A549 (cell line): ENCODE data around the gene PAPLN. TPM values are rescaled to one million over a fixed set of nuclear protein-coding genes. Genes with fewer than 3 reads are reported as not detected.
A peak's percentile ranks its signal among the peaks of the same experiment; 100 is the strongest.

Experiments
- ATAC-seq, 2 experiments: fragments of 200-7000 bp in 1 of 2; fragments of >200 bp in 1 of 2; cut with Nextera tagmentation in 1 of 2; cut with Tn5 transposase in 1 of 2; 3 replicates each; pipeline versions ENCODE4 v1.8.0 to v1.9.1; 2018 to 2020; ENCODE audit warnings: mild to moderate bottlenecking in 1 of 2, moderate library complexity in 1 of 2
- CTCF ChIA-PET: fragments of 300-600 bp; sonication (Branson Sonifier 250); formaldehyde crosslinking; extraction: SDS; loops from one replicate; lab custom pipeline; 2021; ENCODE audit warnings: antibody characterized with exemption, inconsistent platforms; lab: Yijun Ruan, JAX
- POLR2A ChIA-PET: fragments of 350-600 bp; formaldehyde crosslinking; extraction: SDS; loops from one replicate; lab custom pipeline; 2021; ENCODE audit warnings: antibody characterized with exemption, inconsistent platforms; lab: Yijun Ruan, JAX
- DNase-seq, 2 experiments: peaks; one replicate each; pipeline versions ENCODE4 v3.0.0 to v3.0.0-alpha.2; 2011 to 2016; ENCODE audit warnings: low read depth in 1 of 2, low spot score in 1 of 2
- FAIRE-seq: peaks from 2 replicates; lab custom pipeline; 2011; peaks lifted over from hg19 to GRCh38; lab: Jason Lieb, UNC
- H3K27ac ChIP-seq, 2 experiments: fragments of >200 bp; sonication (Bioruptor Twin); formaldehyde crosslinking; 3 replicates each; pipeline ENCODE4 v1.5.1; 2016 to 2017
- H3K4me1 ChIP-seq: fragments of >200 bp; sonication (Bioruptor Twin); formaldehyde crosslinking; 3 replicates; pipeline ENCODE4 v1.6.1; 2016
- H3K4me2 ChIP-seq: fragments of >200 bp; sonication (Bioruptor Twin); formaldehyde crosslinking; 3 replicates; pipeline ENCODE4 v1.6.1; 2016
- H3K4me3 ChIP-seq: fragments of >200 bp; sonication (Bioruptor Twin); formaldehyde crosslinking; 3 replicates; pipeline ENCODE4 v1.5.1; 2016
- H3K9me3 ChIP-seq: fragments of >200 bp; sonication (Bioruptor Twin); formaldehyde crosslinking; 3 replicates; pipeline ENCODE4 v1.6.1; 2016
- BHLHE40 ChIP-seq: IDR thresholded peaks from 2 replicates; pipeline ENCODE4 v1.6.1; 2012; ENCODE audit warnings: low read depth, low read length, inconsistent platforms
- CBX2 ChIP-seq: fragments of 200-600 bp; sonication (generic); IDR thresholded peaks from 2 replicates; pipeline ENCODE4 v1.6.1; 2016; ENCODE audit warnings: low read depth, mild to moderate bottlenecking, borderline replicate concordance
- CBX8 ChIP-seq: fragments of 200-600 bp; sonication (generic); IDR thresholded peaks from 2 replicates; pipeline ENCODE4 v1.6.1; 2016
- CEBPB ChIP-seq, 2 experiments: fragments of >200 bp in 1 of 2; sonication (Bioruptor Twin) in 1 of 2; formaldehyde crosslinking in 1 of 2; IDR thresholded peaks; 2 replicates each; pipeline ENCODE4 v1.6.1; 2012 to 2016
- CHD4 ChIP-seq: fragments of 200-600 bp; sonication (generic); IDR thresholded peaks from 2 replicates; pipeline ENCODE4 v1.6.1; 2016; ENCODE audit warnings: antibody characterized with exemption, mild to moderate bottlenecking, borderline replicate concordance
- EHMT2 ChIP-seq: fragments of 200-600 bp; sonication (generic); IDR thresholded peaks from 2 replicates; pipeline ENCODE4 v1.6.1; 2016; ENCODE audit warnings: antibody characterized with exemption, low read depth, mild to moderate bottlenecking, moderate library complexity
- ELK1 ChIP-seq: fragments of 150-350 bp; IDR thresholded peaks from 2 replicates; pipeline ENCODE4 v1.6.1; 2014; ENCODE audit warnings: low read depth, mild to moderate bottlenecking, low read length
- FOSL2 ChIP-seq, 2 experiments: fragments of 450-650 bp in 1 of 2; fragments of >200 bp in 1 of 2; sonication (Bioruptor Twin) in 1 of 2; formaldehyde crosslinking; IDR thresholded peaks; 2 replicates each; pipeline versions ENCODE4 v1.5.0 to v1.6.1; 2016 to 2020; ENCODE audit warnings: mild to moderate bottlenecking in 1 of 2, moderate library complexity in 1 of 2
- GATA3 ChIP-seq: IDR thresholded peaks from 2 replicates; pipeline ENCODE4 v1.6.1; 2012; ENCODE audit warnings: borderline replicate concordance
- HDAC2 ChIP-seq: fragments of 200-600 bp; sonication (generic); IDR thresholded peaks from 2 replicates; pipeline ENCODE4 v1.6.1; 2016
- HOXA7 ChIP-seq: fragments of 250-450 bp; sonication (Bioruptor Pico); IDR thresholded peaks from 2 replicates; pipeline ENCODE4 v1.5.0; 2020; ENCODE audit warnings: mild to moderate bottlenecking, moderate library complexity
- HOXB5 ChIP-seq: fragments of 250-450 bp; sonication (Bioruptor Pico); IDR thresholded peaks from 2 replicates; pipeline ENCODE4 v1.5.0; 2020; ENCODE audit warnings: mild to moderate bottlenecking, moderate library complexity
- KDM5A ChIP-seq: fragments of 200-600 bp; sonication (generic); IDR thresholded peaks from 2 replicates; pipeline ENCODE4 v1.6.1; 2016; ENCODE audit warnings: antibody characterized with exemption, mild to moderate bottlenecking
- MAX ChIP-seq: IDR thresholded peaks from 2 replicates; pipeline ENCODE4 v1.6.1; 2012
- MYC ChIP-seq: IDR thresholded peaks from 2 replicates; pipeline ENCODE4 v1.6.1; 2012; ENCODE audit warnings: mild to moderate bottlenecking, inconsistent platforms, low read length, improper control_type of control experiment, borderline replicate concordance
- NFE2L2 ChIP-seq: fragments of 150-350 bp; conservative IDR thresholded peaks from 2 replicates; pipeline ENCODE4 v1.6.1; 2014; ENCODE audit warnings: low read length
- NPAS2 ChIP-seq: fragments of 250-450 bp; sonication (Bioruptor Pico); IDR thresholded peaks from 2 replicates; pipeline ENCODE4 v1.8.0; 2022; ENCODE audit warnings: mild to moderate bottlenecking, moderate library complexity, borderline replicate concordance
- POLR2A ChIP-seq: IDR thresholded peaks from 2 replicates; pipeline ENCODE4 v1.6.1; 2012; ENCODE audit warnings: mild to moderate bottlenecking, low read length
- POLR2AphosphoS2 ChIP-seq: conservative IDR thresholded peaks from 2 replicates; pipeline ENCODE4 v1.6.1; 2012; ENCODE audit warnings: low read length, improper control_type of control experiment, inconsistent platforms
- RARB ChIP-seq: fragments of 250-450 bp; sonication (Bioruptor Pico); IDR thresholded peaks from 2 replicates; pipeline ENCODE4 v1.8.0; 2021; ENCODE audit warnings: mild to moderate bottlenecking, moderate library complexity
- RNF2 ChIP-seq: fragments of 200-600 bp; sonication (generic); IDR thresholded peaks from 2 replicates; pipeline ENCODE4 v1.6.1; 2016; ENCODE audit warnings: low read depth, mild to moderate bottlenecking, antibody characterized with exemption, moderate library complexity, borderline replicate concordance
- SREBF2 ChIP-seq: fragments of 450-650 bp; IDR thresholded peaks from 2 replicates; pipeline ENCODE4 v1.6.1; 2014; ENCODE audit warnings: mild to moderate bottlenecking, moderate library complexity
- whole genome bisulfite sequencing: methylation state at CpG from one replicate; pipeline ENCODE4 v1.1.6; 2017; ENCODE audit errors: missing lambda C conversion rate; 5-methylcytosine and 5-hydroxymethylcytosine counted together
- polyA plus RNA-seq, 4 experiments: library from polyadenylated mRNA; depleted of rRNA in 3 of 4; stranded (reverse); fragments of >200 nt; fragmentation: RNase III in 1 of 4; extraction: RNeasy Plus Mini Kit Qiagen cat#74134 plus additional on column Dnase treatment in 1 of 4; gene quantifications; 2 replicates in 3 of 4; 3 replicates in 1 of 4; pipeline ENCODE4 v1.2.3, GENCODE V29; 2011 to 2017
- TF ChIP-seq, protein P1 (sequence below): fragments of 200-600 bp; sonication (generic); IDR thresholded peaks from 2 replicates; pipeline ENCODE4 v1.6.1; 2016; ENCODE audit warnings: antibody characterized with exemption, mild to moderate bottlenecking, moderate library complexity
- TF ChIP-seq, protein P2 (sequence below): fragments of 450-650 bp; IDR thresholded peaks from 2 replicates; pipeline ENCODE4 v1.6.1; 2014; ENCODE audit warnings: antibody characterized with exemption
- TF ChIP-seq, protein P3 (sequence below): IDR thresholded peaks from 2 replicates; pipeline ENCODE4 v1.6.1; 2012

PAPLN gene
- polyA plus RNA-seq, 2 of the 4 experiments (the other 2 are of a cell fraction): 4.3 to 5.0 TPM

GRCh38 chr14:73235531-73236155, 1.7 kb upstream of the PAPLN start (continued):
- TF ChIP-seq CBX2 (no peak), RARB (CRISPR knock-in tag) (no peak), CHD4 (no peak), HOXB5 (CRISPR knock-in tag) (no peak), HOXA7 (CRISPR knock-in tag) (no peak), CBX8 (no peak)
- TF ChIP-seq, all 56 proteins: peak for 0

DNA sequence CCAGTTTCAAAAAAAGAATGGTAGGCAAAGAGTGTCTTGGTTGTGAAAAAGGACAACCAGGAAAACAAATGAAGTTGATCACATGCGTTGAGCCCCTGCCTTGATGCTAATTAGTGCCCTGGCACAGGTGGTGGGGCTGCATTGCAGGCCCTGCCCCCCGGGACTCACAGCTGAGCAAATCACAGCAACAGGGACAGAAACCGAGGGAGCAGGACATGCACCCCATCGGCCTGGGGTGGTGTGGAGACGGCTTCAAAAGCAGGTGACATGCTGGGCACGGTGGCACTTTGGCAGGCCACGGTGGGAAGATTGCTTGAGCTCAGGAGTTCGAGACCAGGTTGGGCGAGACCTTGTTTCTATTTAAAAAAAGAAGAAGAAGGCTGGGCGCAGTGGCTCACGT, 1.1 kb upstream of the PAPLN start:
- CTCF ChIA-PET: interaction anchor here (0.6 to 1.1 kb wide), 4 partner anchors 30 to 63 kb away, joined by 3 read pairs; no protein-coding TSS in a partner anchor
- POLR2A ChIA-PET: no interaction called here
- Histone ChIP-seq H3K4me3 (no peak overlapping the region), H3K4me2 (peak overlapping the region; percentile 46; the same call in 2 of the 3 replicates), H3K9me3 (no peaks in the 10 kb centered on the region), H3K27ac (peak overlapping the region in 1 of 2 experiments; percentile 62; a peak in 4 of 6 replicates), H3K4me1 (peaks cover 45% of the 10 kb centered on the region)
- ATAC-seq (no peak), FAIRE-seq (no peak), DNase-seq (no peak)
- WGBS: 88% methylated on average over 11 of the region's 11 CpGs
- TF ChIP-seq GATA3 (no peak), NFE2L2 (no peak)

- WGBS: 85% methylated on average over 7 of the region's 7 CpGs
- ChIA-PET CTCF (interaction anchor here (0.6 to 1.0 kb wide), 2 partner anchors 40 to 63 kb away, joined by 3 read pairs; no protein-coding TSS in a partner anchor), POLR2A (no interaction called here)
- ATAC-seq (no peak; a peak in 1 of 6 replicates), DNase-seq (no peak), FAIRE-seq (no peak)
- peak overlapping the region; percentile 87 for H3K4me2 ChIP-seq
- peak overlapping the region; percentile 75 for H3K4me3 ChIP-seq
- TF ChIP-seq, protein P1, sequence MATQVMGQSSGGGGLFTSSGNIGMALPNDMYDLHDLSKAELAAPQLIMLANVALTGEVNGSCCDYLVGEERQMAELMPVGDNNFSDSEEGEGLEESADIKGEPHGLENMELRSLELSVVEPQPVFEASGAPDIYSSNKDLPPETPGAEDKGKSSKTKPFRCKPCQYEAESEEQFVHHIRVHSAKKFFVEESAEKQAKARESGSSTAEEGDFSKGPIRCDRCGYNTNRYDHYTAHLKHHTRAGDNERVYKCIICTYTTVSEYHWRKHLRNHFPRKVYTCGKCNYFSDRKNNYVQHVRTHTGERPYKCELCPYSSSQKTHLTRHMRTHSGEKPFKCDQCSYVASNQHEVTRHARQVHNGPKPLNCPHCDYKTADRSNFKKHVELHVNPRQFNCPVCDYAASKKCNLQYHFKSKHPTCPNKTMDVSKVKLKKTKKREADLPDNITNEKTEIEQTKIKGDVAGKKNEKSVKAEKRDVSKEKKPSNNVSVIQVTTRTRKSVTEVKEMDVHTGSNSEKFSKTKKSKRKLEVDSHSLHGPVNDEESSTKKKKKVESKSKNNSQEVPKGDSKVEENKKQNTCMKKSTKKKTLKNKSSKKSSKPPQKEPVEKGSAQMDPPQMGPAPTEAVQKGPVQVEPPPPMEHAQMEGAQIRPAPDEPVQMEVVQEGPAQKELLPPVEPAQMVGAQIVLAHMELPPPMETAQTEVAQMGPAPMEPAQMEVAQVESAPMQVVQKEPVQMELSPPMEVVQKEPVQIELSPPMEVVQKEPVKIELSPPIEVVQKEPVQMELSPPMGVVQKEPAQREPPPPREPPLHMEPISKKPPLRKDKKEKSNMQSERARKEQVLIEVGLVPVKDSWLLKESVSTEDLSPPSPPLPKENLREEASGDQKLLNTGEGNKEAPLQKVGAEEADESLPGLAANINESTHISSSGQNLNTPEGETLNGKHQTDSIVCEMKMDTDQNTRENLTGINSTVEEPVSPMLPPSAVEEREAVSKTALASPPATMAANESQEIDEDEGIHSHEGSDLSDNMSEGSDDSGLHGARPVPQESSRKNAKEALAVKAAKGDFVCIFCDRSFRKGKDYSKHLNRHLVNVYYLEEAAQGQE: no peak
- TF ChIP-seq POLR2AphosphoS2 (no peak), HDAC2 (no peak), RNF2 (no peak), RARB (CRISPR knock-in tag) (no peak), MAX (no peak), CEBPB (IDR thresholded peaks at IDR 0.05) (no peak), KDM5A (no peak), MYC (no peak), EHMT2 (no peak), CHD4 (no peak), CBX8 (no peak), NPAS2 (no peak), ELK1 (no peak), POLR2A (no peak), FOSL2 (IDR thresholded peaks at IDR 0.05) (no peak), FOSL2 (CRISPR knock-in tag; IDR thresholded peaks at IDR 0.05) (no peak), SREBF2 (no peak), BHLHE40 (no peak)
- TF ChIP-seq, protein P2, sequence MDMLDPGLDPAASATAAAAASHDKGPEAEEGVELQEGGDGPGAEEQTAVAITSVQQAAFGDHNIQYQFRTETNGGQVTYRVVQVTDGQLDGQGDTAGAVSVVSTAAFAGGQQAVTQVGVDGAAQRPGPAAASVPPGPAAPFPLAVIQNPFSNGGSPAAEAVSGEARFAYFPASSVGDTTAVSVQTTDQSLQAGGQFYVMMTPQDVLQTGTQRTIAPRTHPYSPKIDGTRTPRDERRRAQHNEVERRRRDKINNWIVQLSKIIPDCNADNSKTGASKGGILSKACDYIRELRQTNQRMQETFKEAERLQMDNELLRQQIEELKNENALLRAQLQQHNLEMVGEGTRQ: no peak
- TF ChIP-seq, protein P3, sequence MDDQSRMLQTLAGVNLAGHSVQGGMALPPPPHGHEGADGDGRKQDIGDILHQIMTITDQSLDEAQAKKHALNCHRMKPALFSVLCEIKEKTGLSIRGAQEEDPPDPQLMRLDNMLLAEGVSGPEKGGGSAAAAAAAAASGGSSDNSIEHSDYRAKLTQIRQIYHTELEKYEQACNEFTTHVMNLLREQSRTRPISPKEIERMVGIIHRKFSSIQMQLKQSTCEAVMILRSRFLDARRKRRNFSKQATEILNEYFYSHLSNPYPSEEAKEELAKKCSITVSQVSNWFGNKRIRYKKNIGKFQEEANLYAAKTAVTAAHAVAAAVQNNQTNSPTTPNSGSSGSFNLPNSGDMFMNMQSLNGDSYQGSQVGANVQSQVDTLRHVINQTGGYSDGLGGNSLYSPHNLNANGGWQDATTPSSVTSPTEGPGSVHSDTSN: no peak
- H3K27ac ChIP-seq: peak overlapping the region in 1 of 2 experiments; percentile 94; a peak in 4 of 6 replicates
- peaks cover 41% of the 10 kb centered on the region for H3K4me1 ChIP-seq
- H3K9me3 ChIP-seq: no peaks in the 10 kb centered on the region
Observed at GRCh38 chr14:73236752-73237218, 521 bp upstream of the PAPLN start.
